Measurements from ENCODE around the gene C2CD4B. TPM values are rescaled to one million over a fixed set of nuclear protein-coding genes. Genes with fewer than 3 reads are reported as not detected.

The C2CD4B gene
- total RNA-seq, 1 experiment from 2014 or later = 1.3 TPM

GRCh38 chr15:62165104-62165792 is at the start of gene C2CD4B (continued):
- TF ChIP-seq ARID4B (CRISPR knock-in tag; IDR thresholded peaks at IDR 0.05; ENCODE audit: borderline replicate concordance) = peak; percentile 76
- no peak for TF ChIP-seq AR (CRISPR knock-in tag; IDR thresholded peaks at IDR 0.05)
- peak; percentile 92; the same call in 1 of the 2 replicates for TF ChIP-seq TEAD1 (CRISPR knock-in tag; IDR thresholded peaks at IDR 0.05)
- no peak for TF ChIP-seq PREB (CRISPR knock-in tag; IDR thresholded peaks at IDR 0.05; ENCODE audit: borderline replicate concordance)
- TF ChIP-seq ETV6 (CRISPR knock-in tag; IDR thresholded peaks at IDR 0.05) = peak; percentile 84
- peak; percentile 97 for TF ChIP-seq FOXP1 (CRISPR knock-in tag; IDR thresholded peaks at IDR 0.05; ENCODE audit: borderline replicate concordance)
- peak; percentile 93 for TF ChIP-seq IRF1 (CRISPR knock-in tag; IDR thresholded peaks at IDR 0.05)
- TF ChIP-seq MLX (CRISPR knock-in tag; IDR thresholded peaks at IDR 0.05) = peak; percentile 83; the same call in 1 of the 2 replicates
- peak; percentile 53 for TF ChIP-seq NFYB (CRISPR knock-in tag; conservative IDR thresholded peaks at IDR 0.05; ENCODE audit: low read depth)
- TF ChIP-seq ZNF138 (CRISPR knock-in tag; conservative IDR thresholded peaks at IDR 0.05) = peak; percentile 81
- TF ChIP-seq TCF7 (CRISPR knock-in tag; IDR thresholded peaks at IDR 0.05; ENCODE audit: low read depth) = peak; percentile 81
- TF ChIP-seq RELA (CRISPR knock-in tag; IDR thresholded peaks at IDR 0.05; ENCODE audit: borderline replicate concordance) = peak; percentile 88; the same call in 1 of the 2 replicates
- peak; percentile 26; the same call in 1 of the 2 replicates for TF ChIP-seq JUN (CRISPR knock-in tag; IDR thresholded peaks at IDR 0.05)
- TF ChIP-seq USF1 (CRISPR knock-in tag; IDR thresholded peaks at IDR 0.05) = peak; percentile 56; the same call in 1 of the 2 replicates
- no peak for TF ChIP-seq CTCF (IDR thresholded peaks at IDR 0.05)
- TF ChIP-seq EMX1 (CRISPR knock-in tag; IDR thresholded peaks at IDR 0.05) = no peak
- peak; percentile 98 for TF ChIP-seq MAX (CRISPR knock-in tag; IDR thresholded peaks at IDR 0.05)
- TF ChIP-seq ZNF416 (CRISPR knock-in tag; IDR thresholded peaks at IDR 0.05) = no peak
- peak; percentile 86; the same call in 1 of the 2 replicates for TF ChIP-seq ZBTB43 (CRISPR knock-in tag; IDR thresholded peaks at IDR 0.05)
- peak; percentile 75; the same call in 1 of the 2 replicates for TF ChIP-seq ELF4 (CRISPR knock-in tag; IDR thresholded peaks at IDR 0.05; ENCODE audit: low read depth)
- TF ChIP-seq NR3C1 (CRISPR knock-in tag; conservative IDR thresholded peaks at IDR 0.05; ENCODE audit: low read depth) = no peak; the same call in 1 of the 2 replicates
- peak; percentile 70 for TF ChIP-seq ZNF263 (CRISPR knock-in tag; IDR thresholded peaks at IDR 0.05; ENCODE audit: low read depth)
- TF ChIP-seq FOXJ3 (CRISPR knock-in tag; IDR thresholded peaks at IDR 0.05; ENCODE audit: borderline replicate concordance) = no peak

Data from WTC11 (cell line).